ENCODE results near the gene CEP350. TPM values are rescaled to one million over a fixed set of nuclear protein-coding genes. Genes with fewer than 3 reads are reported as not detected.

The CEP350 gene
- polyA plus RNA-seq, 1 donor (not counting 4 experiments of a cell fraction or from before 2014, with no cell fraction given) = 12.0 TPM

GRCh38 chr1:180041582-180041981, 87.0 kb downstream of the CEP350 start:
- Histone ChIP-seq H3K36me3 (ENCODE audit: control insufficient read depth in 2 of 2, extremely low read depth in 1 of 2, insufficient read depth in 2 of 2, low read length in 2 of 2) (peaks cover 9 to 17% of the 10 kb centered on the region in 2 experiments), H3K79me2 (ENCODE audit: control insufficient read depth, insufficient read depth, low read length) (no peaks in the 10 kb centered on the region), H3K9me1 (ENCODE audit: control insufficient read depth, extremely low read depth, insufficient read depth, low read length) (no peaks in the 10 kb centered on the region), H3K9ac (ENCODE audit: control insufficient read depth, extremely low read depth, insufficient read depth, low read length) (no peak overlapping the region), H3K27me3 (ENCODE audit: control insufficient read depth, extremely low read depth, insufficient read depth, low read length) (no peaks in the 10 kb centered on the region), H4K20me1 (ENCODE audit: control insufficient read depth, extremely low read depth, insufficient read depth, low read length) (no peaks in the 10 kb centered on the region), H3K4me2 (ENCODE audit: control insufficient read depth, extremely low read depth, insufficient read depth, low read depth, low read length) (no peak overlapping the region), H3K4me1 (ENCODE audit: control insufficient read depth, extremely low read depth, insufficient read depth, low read length) (peaks cover 3% of the 10 kb centered on the region), H3K4me3 (ENCODE audit: control insufficient read depth in 2 of 3, extremely low read depth in 1 of 3, insufficient read depth in 2 of 3, low read depth in 1 of 3, low read length in 3 of 3) (no peak overlapping the region), H3K9me3 (ENCODE audit: control insufficient read depth, low read depth, low read length) (no peaks in the 10 kb centered on the region), H3K27ac (ENCODE audit: control insufficient read depth, insufficient read depth, low read length) (no peak overlapping the region), H2AFZ (ENCODE audit: control insufficient read depth, low read length) (no peak overlapping the region)
- dilution Hi-C loops (cut with MboI; ENCODE audit: extremely low pct_ligation_motif_present, low sequenced_read_pairs) = no loop called here
- TF ChIP-seq CTCF (optimal IDR thresholded peaks at IDR 0.05 in 1 of 3, IDR thresholded peaks at IDR 0.05 in 1 of 3, conservative IDR thresholded peaks at IDR 0.05 in 1 of 3; ENCODE audit: extremely low read depth in 1 of 3, insufficient read depth in 2 of 3, low read length in 3 of 3) = no peak
- no peak for TF ChIP-seq EZH2 (IDR thresholded peaks at IDR 0.05; ENCODE audit: low read length)
- DNase-seq (ENCODE audit: low read depth, low spot score) (no peak), FAIRE-seq (no peak)

GRCh38 chr1:180042988-180043622, 88.5 kb downstream of the CEP350 start:
- no peak overlapping the region for H3K4me3 ChIP-seq (ENCODE audit: control insufficient read depth in 2 of 3, extremely low read depth in 1 of 3, insufficient read depth in 2 of 3, low read depth in 1 of 3, low read length in 3 of 3)
- H2AFZ ChIP-seq (ENCODE audit: control insufficient read depth, low read length) = no peak overlapping the region
- TF ChIP-seq CTCF (optimal IDR thresholded peaks at IDR 0.05 in 1 of 3, IDR thresholded peaks at IDR 0.05 in 1 of 3, conservative IDR thresholded peaks at IDR 0.05 in 1 of 3; ENCODE audit: extremely low read depth in 1 of 3, insufficient read depth in 2 of 3, low read length in 3 of 3) (no peak), EZH2 (IDR thresholded peaks at IDR 0.05; ENCODE audit: low read length) (no peak)
- no peak for FAIRE-seq
- H4K20me1 ChIP-seq (ENCODE audit: control insufficient read depth, extremely low read depth, insufficient read depth, low read length) = no peaks in the 10 kb centered on the region
- H3K36me3 ChIP-seq (ENCODE audit: control insufficient read depth in 2 of 2, extremely low read depth in 1 of 2, insufficient read depth in 2 of 2, low read length in 2 of 2) = peaks cover 6 to 17% of the 10 kb centered on the region in 2 experiments
- H3K27me3 ChIP-seq (ENCODE audit: control insufficient read depth, extremely low read depth, insufficient read depth, low read length) = no peaks in the 10 kb centered on the region
- no peak overlapping the region for H3K27ac ChIP-seq (ENCODE audit: control insufficient read depth, insufficient read depth, low read length)
- dilution Hi-C loops (cut with MboI; ENCODE audit: extremely low pct_ligation_motif_present, low sequenced_read_pairs) = no loop called here
- H3K79me2 ChIP-seq (ENCODE audit: control insufficient read depth, insufficient read depth, low read length) = no peaks in the 10 kb centered on the region
- DNase-seq (ENCODE audit: low read depth, low spot score) = no peak
- no peaks in the 10 kb centered on the region for H3K9me3 ChIP-seq (ENCODE audit: control insufficient read depth, low read depth, low read length)
- H3K4me2 ChIP-seq (ENCODE audit: control insufficient read depth, extremely low read depth, insufficient read depth, low read depth, low read length) = no peak overlapping the region
- no peaks in the 10 kb centered on the region for H3K9me1 ChIP-seq (ENCODE audit: control insufficient read depth, extremely low read depth, insufficient read depth, low read length)
- no peak overlapping the region for H3K9ac ChIP-seq (ENCODE audit: control insufficient read depth, extremely low read depth, insufficient read depth, low read length)
- peaks cover 3% of the 10 kb centered on the region for H3K4me1 ChIP-seq (ENCODE audit: control insufficient read depth, extremely low read depth, insufficient read depth, low read length)

Data from keratinocyte (primary cell).